Stomach (tissue), 9 donors: ENCODE data around the gene ABCB9. TPM values are rescaled to one million over a fixed set of nuclear protein-coding genes. Genes with fewer than 3 reads are reported as not detected.

ENCODE experiments used
- DNase-seq, 2 donors: peaks; one replicate each; pipeline versions ENCODE4 v3.0.0 to v3.0.0-alpha.2; 2013 to 2019
- H3K27ac ChIP-seq, 5 donors: fragments of 200-600 bp in 4 of 5; sonication (generic) in 4 of 5; one replicate each; pipeline ENCODE4 v1.5.1; 2013 to 2019; ENCODE audit warnings: mild to moderate bottlenecking in 1 of 5, moderate library complexity in 1 of 5
- H3K27me3 ChIP-seq, 3 donors: fragments of 200-600 bp; sonication (generic); one replicate each; pipeline ENCODE4 v1.5.1; 2017 to 2019; ENCODE audit warnings: mixed run types in 1 of 3
- H3K36me3 ChIP-seq, 4 donors: fragments of 200-600 bp; sonication (generic); 1 replicate in 3 of 4; 2 replicates in 1 of 4; pipeline ENCODE4 v1.5.1; 2016 to 2019
- H3K4me1 ChIP-seq, 4 donors: fragments of 200-600 bp; sonication (generic); one replicate each; pipeline ENCODE4 v1.5.1; 2016 to 2019
- H3K4me3 ChIP-seq, 4 donors: fragments of 200-600 bp; sonication (generic) in 3 of 4; one replicate each; pipeline ENCODE4 v1.5.1; 2016 to 2019; ENCODE audit warnings: mild to moderate bottlenecking in 1 of 4
- H3K9me3 ChIP-seq, 4 donors: fragments of 200-600 bp; sonication (generic); one replicate each; pipeline ENCODE4 v1.5.1; 2016 to 2019
- EP300 ChIP-seq: sonication (generic); formaldehyde crosslinking; IDR thresholded peaks from one replicate; pipeline ENCODE4 v1.6.1; 2017; ENCODE audit warnings: antibody characterized with exemption
- POLR2A ChIP-seq, 4 donors: fragments of 450-650 bp; IDR thresholded peaks; one replicate each; pipeline ENCODE4 v1.6.1; 2016; ENCODE audit warnings: antibody characterized with exemption in 4 of 4, control low read depth in 2 of 4, mild to moderate bottlenecking in 1 of 4, moderate library complexity in 1 of 4
- POLR2AphosphoS5 ChIP-seq, 3 donors: sonication (generic); formaldehyde crosslinking; IDR thresholded peaks; one replicate each; pipeline ENCODE4 v1.6.1; 2016; ENCODE audit warnings: antibody characterized with exemption in 3 of 3
- WGBS, 5 donors: extraction: QIAGEN DNeasy Blood & Tissue Kit in 3 of 5; methylation state at CpG; one replicate each; pipeline versions ENCODE4 v1.1.5 to v1.1.7; 2013 to 2018; 5-methylcytosine and 5-hydroxymethylcytosine counted together
- intact Hi-C: fragments of 100-400 bp; cut with DNase I; formaldehyde crosslinking; loops from one replicate; pipeline ENCODE4 v1.15.1; 2023; ENCODE audit warnings: low total_unique reads
- polyA plus RNA-seq, 3 donors: library from polyadenylated mRNA; stranded (reverse); fragments of 200-250 nt; gene quantifications; one replicate each; pipeline ENCODE4 v1.2.3, GENCODE V29; 2013
- total RNA-seq, 5 donors: library from RNA; depleted of rRNA; stranded (reverse); fragments of >200 nt; gene quantifications; one replicate each; pipeline versions ENCODE4 v1.1.0 to v1.2.3, GENCODE V29; 2014 to 2016
- TF ChIP-seq, protein P1 (sequence below), 7 experiments: fragments of 450-650 bp in 4 of 7; fragments of 200-600 bp in 3 of 7; sonication (generic) in 3 of 7; IDR thresholded peaks; one replicate each; pipeline ENCODE4 v1.5.1; 2016 to 2019; ENCODE audit warnings: antibody characterized with exemption in 7 of 7, control low read depth in 2 of 7, mild to moderate bottlenecking in 1 of 7
- donor health status: healthy with polysubstance abuse.
- donor health status: Bipolar disorder and iron deficiency.
- donor health status: healthy.

Gene ABCB9
- total and polyA plus RNA-seq, 8 donors: 1.2 to 29.5 (median 2.2) TPM; not detected in 1

DNA sequence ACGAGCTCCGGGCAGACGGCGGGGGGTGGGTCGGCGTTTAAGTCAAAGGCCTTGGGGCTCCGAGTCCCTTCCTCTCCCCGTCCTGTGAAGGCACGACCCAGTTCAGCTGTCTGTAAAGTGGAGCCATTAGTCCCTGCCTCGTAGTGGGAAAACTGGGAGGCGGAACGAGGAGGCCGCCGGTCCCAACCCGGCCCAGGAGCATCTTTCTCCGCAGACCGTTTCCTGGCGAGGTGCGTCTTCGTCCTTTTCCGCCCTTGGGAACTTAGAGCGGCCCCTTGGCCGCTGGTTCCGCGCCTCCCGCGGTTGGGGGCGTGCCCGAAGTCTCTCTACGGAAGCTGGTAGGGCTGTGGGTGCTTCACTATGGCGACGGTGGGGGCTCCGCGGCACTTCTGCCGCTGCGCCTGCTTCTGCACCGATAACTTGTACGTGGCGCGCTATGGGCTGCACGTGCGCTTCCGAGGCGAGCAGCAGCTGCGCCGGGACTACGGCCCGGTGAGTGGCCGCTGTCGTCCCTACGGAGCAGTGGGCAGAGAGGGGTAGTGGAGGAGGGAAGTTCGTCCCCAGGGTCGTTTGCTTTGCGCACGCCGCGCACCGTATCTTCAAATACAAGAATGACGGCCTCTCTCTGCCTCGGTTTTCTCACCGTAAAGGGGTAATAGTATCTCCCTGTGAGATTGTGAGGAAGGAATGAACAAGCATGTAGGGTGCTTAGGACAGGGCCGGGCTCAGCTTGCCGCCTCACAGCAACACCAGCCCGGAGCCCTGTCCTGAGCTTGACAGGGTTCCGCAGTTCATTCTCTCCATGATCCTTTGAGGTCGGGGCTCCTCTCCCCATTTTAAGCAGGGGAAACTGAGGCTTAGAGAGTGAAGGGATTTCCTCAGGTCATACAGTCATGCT lies 8.9 kb upstream of the ABCB9 start, which contains the start of gene OGFOD2:
Gene OGFOD2, plus strand, starts transcription at position 353 of the 898 bp plus-strand sequence. Its CDS starts 8 bp downstream, at position 361.
- Histone ChIP-seq H3K27me3 (no peaks in the 10 kb centered on the region), H3K9me3 (no peaks in the 10 kb centered on the region), H3K4me3 (peak within 1 kb of the TSS; percentile 75 to 99 (median 86)), H3K4me1 (peaks cover 37 to 56% (median 55%) of the 10 kb centered on the region in 4 donors), H3K36me3 (peaks cover 0 to 25% (median 19%) of the 10 kb centered on the region in 4 donors), H3K27ac (peak within 1 kb of the TSS; percentile 96 to 99 (median 98))
- peak; percentile 94 to 97 for DNase-seq
- TF ChIP-seq POLR2A (IDR thresholded peaks at IDR 0.05) (no peak), POLR2AphosphoS5 (IDR thresholded peaks at IDR 0.05) (peak; percentile 30 to 91 (median 74)), EP300 (no peak)
- TF ChIP-seq, protein P1, sequence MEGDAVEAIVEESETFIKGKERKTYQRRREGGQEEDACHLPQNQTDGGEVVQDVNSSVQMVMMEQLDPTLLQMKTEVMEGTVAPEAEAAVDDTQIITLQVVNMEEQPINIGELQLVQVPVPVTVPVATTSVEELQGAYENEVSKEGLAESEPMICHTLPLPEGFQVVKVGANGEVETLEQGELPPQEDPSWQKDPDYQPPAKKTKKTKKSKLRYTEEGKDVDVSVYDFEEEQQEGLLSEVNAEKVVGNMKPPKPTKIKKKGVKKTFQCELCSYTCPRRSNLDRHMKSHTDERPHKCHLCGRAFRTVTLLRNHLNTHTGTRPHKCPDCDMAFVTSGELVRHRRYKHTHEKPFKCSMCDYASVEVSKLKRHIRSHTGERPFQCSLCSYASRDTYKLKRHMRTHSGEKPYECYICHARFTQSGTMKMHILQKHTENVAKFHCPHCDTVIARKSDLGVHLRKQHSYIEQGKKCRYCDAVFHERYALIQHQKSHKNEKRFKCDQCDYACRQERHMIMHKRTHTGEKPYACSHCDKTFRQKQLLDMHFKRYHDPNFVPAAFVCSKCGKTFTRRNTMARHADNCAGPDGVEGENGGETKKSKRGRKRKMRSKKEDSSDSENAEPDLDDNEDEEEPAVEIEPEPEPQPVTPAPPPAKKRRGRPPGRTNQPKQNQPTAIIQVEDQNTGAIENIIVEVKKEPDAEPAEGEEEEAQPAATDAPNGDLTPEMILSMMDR (IDR thresholded peaks at IDR 0.05): no peak
- WGBS, 5 donors: 0% methylated on average over 29 to 66 of the region's 66 CpGs
- intact Hi-C loops: loop anchor here (10.0 kb wide), 1 partner anchor 180 kb away; the partner anchor contains the start of gene PITPNM2

DNA sequence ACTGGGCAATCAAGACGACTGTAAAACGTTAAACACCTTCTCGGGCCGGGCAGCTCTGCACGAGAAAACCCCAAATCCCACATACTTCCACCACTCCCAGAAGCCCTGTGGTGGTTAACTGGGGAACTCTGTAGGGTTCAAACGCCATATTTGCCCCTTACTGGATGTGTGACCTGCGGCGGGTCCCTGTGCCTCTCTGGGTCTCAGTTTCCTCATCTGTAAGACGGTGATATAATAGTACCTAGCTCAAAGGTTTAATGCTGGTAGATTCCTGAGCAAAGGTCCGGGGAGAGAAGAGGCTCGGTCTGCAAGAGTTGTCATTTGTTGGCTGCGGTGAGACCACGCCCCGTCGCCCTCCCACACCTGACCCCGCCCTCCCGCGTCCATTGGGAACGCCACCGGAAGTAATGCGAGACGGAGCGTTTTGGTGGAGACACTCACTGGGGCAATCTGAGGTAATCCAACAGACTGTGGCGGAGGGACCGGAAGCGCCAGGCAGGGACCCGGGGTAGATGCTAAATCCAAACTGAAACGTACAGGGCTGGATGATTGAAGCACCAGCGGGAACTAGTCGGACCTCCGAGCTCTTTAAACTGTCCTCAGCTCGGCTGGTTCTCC lies 8.1 kb upstream of the ABCB9 start:
- Histone ChIP-seq H3K36me3 (peaks cover 0 to 25% (median 19%) of the 10 kb centered on the region in 4 donors), H3K27me3 (no peaks in the 10 kb centered on the region), H3K27ac (peak overlapping the region; percentile 96 to 99 (median 98)), H3K9me3 (no peaks in the 10 kb centered on the region), H3K4me1 (peaks cover 30 to 56% (median 52%) of the 10 kb centered on the region in 4 donors), H3K4me3 (peak overlapping the region; percentile 75 to 99 (median 86))
- TF ChIP-seq POLR2AphosphoS5 (IDR thresholded peaks at IDR 0.05): peak; percentile 57 to 94 (median 77)
- no peak for TF ChIP-seq POLR2A (IDR thresholded peaks at IDR 0.05)
- 0 to 1% (median 0%) methylated on average over 26 to 32 of the region's 32 CpGs for WGBS, 5 donors
- intact Hi-C loops: loop anchor here (10.0 kb wide), 1 partner anchor 180 kb away; the partner anchor contains the start of gene PITPNM2
- DNase-seq: peak; percentile 99

DNA sequence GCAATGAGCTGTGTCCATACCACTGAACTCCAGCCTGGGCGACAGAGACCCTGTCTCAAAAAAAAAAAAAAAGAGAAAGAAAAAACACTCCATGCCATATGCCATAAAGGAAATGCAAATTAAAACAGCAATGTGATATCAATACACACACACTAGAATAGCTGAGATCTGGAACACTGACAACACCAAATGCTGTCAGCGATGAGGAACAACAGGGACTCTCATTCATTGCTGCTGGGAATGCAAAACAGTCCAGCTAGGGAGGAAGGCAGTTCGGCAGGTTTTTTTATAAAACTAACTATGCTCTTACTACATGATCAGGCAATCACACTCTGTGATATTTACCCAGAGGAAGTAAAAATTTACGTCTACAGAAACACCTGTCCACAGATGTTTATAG lies 3.4 kb upstream of the ABCB9 start:
- Histone ChIP-seq H3K4me3 (no peak overlapping the region), H3K4me1 (peaks cover 17 to 41% (median 34%) of the 10 kb centered on the region in 4 donors), H3K27me3 (no peaks in the 10 kb centered on the region), H3K36me3 (no peaks in the 10 kb centered on the region), H3K27ac (no peak overlapping the region), H3K9me3 (no peaks in the 10 kb centered on the region)
- TF ChIP-seq POLR2A (IDR thresholded peaks at IDR 0.05) (no peak), POLR2AphosphoS5 (IDR thresholded peaks at IDR 0.05) (peak in 1 of 3 donors; percentile 26)
- intact Hi-C loops: loop anchor here (10.0 kb wide), 1 partner anchor 185 kb away; the partner anchor contains the start of gene PITPNM2
- 25 to 42% (median 27%) methylated on average over 4 of the region's 4 CpGs for WGBS, 5 donors
- DNase-seq: no peak

DNA sequence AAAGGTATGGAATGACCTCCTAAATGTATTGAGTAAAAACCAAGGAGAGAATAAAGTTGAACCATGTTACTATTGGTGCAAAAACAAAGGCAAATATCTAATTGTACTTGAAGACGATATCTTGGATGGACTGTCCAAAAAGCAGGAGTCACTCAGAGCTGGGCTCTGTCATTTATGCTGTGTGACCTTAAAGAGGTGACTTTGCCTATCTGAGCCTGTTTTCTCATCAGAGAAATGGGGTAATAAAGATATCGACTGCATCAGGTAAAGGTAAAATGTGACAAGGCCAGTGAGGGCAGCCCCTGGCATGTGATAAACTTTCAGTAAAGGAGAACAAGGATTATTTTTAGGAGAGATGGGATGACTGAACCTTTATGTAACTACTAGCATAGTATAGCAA lies 1.8 kb upstream of the ABCB9 start:
- Histone ChIP-seq H3K4me3 (no peak overlapping the region), H3K36me3 (no peaks in the 10 kb centered on the region), H3K27ac (peak overlapping the region in 1 of 5 donors; percentile 70), H3K27me3 (no peaks in the 10 kb centered on the region), H3K4me1 (peaks cover 24 to 47% (median 41%) of the 10 kb centered on the region in 4 donors), H3K9me3 (no peaks in the 10 kb centered on the region)
- TF ChIP-seq EP300 (no peak), POLR2A (IDR thresholded peaks at IDR 0.05) (no peak), POLR2AphosphoS5 (IDR thresholded peaks at IDR 0.05) (no peak)
- TF ChIP-seq, protein P1 (IDR thresholded peaks at IDR 0.05): no peak
- DNase-seq: no peak
- WGBS, 5 donors: 81 to 89% (median 87%) methylated on average over 2 of the region's 2 CpGs
- intact Hi-C loops: no loop called here
